GM23338 (cell line): ENCODE data around the gene KRT78. TPM values are rescaled to one million over a fixed set of nuclear protein-coding genes. Genes with fewer than 3 reads are reported as not detected.

ENCODE experiments used
- ATAC-seq: fragments of 200-7000 bp; cut with Tn5 transposase; 3 replicates; pipeline ENCODE4 v1.9.1; 2020
- DNase-seq: peaks from one replicate; pipeline ENCODE4 v3.0.0-alpha.2; 2015; ENCODE audit warnings: low spot score
- H2AFZ ChIP-seq: fragments of 200-600 bp; sonication (generic); 2 replicates; pipeline ENCODE4 v1.8.0; 2016; ENCODE audit warnings: antibody characterized with exemption, mild to moderate bottlenecking, moderate library complexity
- H3F3A ChIP-seq: fragments of 200-600 bp; sonication (generic); replicated peaks from 2 replicates; pipeline ENCODE4 v1.8.0; 2017; ENCODE audit warnings: antibody characterized with exemption, mixed run types, low read depth
- H3K27ac ChIP-seq: fragments of 200-600 bp; sonication (generic); 2 replicates; pipeline ENCODE4 v1.6.1; 2016; ENCODE audit warnings: low read depth
- H3K27me3 ChIP-seq: fragments of 200-600 bp; sonication (generic); 2 replicates; pipeline ENCODE4 v1.8.0; 2016; ENCODE audit warnings: mild to moderate bottlenecking, mixed run types, moderate library complexity; ENCODE audit not compliant: insufficient read depth
- H3K36me3 ChIP-seq: fragments of 200-600 bp; sonication (generic); 2 replicates; pipeline ENCODE4 v1.8.0; 2016; ENCODE audit warnings: mild to moderate bottlenecking; ENCODE audit not compliant: insufficient read depth
- H3K4me1 ChIP-seq: fragments of 200-600 bp; sonication (generic); 2 replicates; pipeline ENCODE4 v1.8.0; 2016; ENCODE audit warnings: mild to moderate bottlenecking, moderate library complexity; ENCODE audit not compliant: insufficient read depth
- H3K4me2 ChIP-seq: fragments of 200-600 bp; sonication (generic); 2 replicates; pipeline ENCODE4 v1.7.1; 2017; ENCODE audit warnings: mixed run types
- H3K4me3 ChIP-seq: fragments of 200-600 bp; sonication (generic); 2 replicates; pipeline ENCODE4 v1.6.1; 2016; ENCODE audit warnings: mixed run types
- H3K79me2 ChIP-seq: fragments of 200-600 bp; sonication (generic); replicated peaks from 2 replicates; pipeline ENCODE4 v1.8.0; 2017; ENCODE audit warnings: mild to moderate bottlenecking; ENCODE audit not compliant: insufficient read depth
- H3K9me2 ChIP-seq: fragments of 200-600 bp; sonication (generic); 2 replicates; pipeline ENCODE4 v1.8.0; 2017; ENCODE audit not compliant: insufficient read depth
- H4K20me1 ChIP-seq: fragments of 200-600 bp; sonication (generic); replicated peaks from 2 replicates; pipeline ENCODE4 v1.8.0; 2017; ENCODE audit warnings: mild to moderate bottlenecking; ENCODE audit not compliant: insufficient read depth
- H3K27ac Mint-ChIP-seq: 2 replicates; pipeline ENCODE4 v1.8.0; 2020; ENCODE audit warnings: inconsistent platforms, mild to moderate bottlenecking, moderate library complexity, mixed read lengths
- H3K27me3 Mint-ChIP-seq: 3 replicates; pipeline ENCODE4 v1.8.0; 2022; ENCODE audit warnings: low read depth, mild to moderate bottlenecking, moderate library complexity, mixed read lengths, inconsistent platforms; ENCODE audit not compliant: insufficient read depth, poor library complexity
- H3K36me3 Mint-ChIP-seq: 3 replicates; pipeline ENCODE4 v1.8.0; 2021; ENCODE audit warnings: low read depth, mild to moderate bottlenecking, inconsistent platforms, moderate library complexity, mixed read lengths
- H3K4me1 Mint-ChIP-seq: 3 replicates; pipeline ENCODE4 v1.8.0; 2020; ENCODE audit warnings: mild to moderate bottlenecking, inconsistent platforms, mixed read lengths
- H3K4me3 Mint-ChIP-seq: 3 replicates; pipeline ENCODE4 v1.8.0; 2021; ENCODE audit warnings: moderate library complexity, mild to moderate bottlenecking, inconsistent platforms, mixed read lengths
- H3K9me3 Mint-ChIP-seq: 3 replicates; pipeline ENCODE4 v1.8.0; 2020; ENCODE audit warnings: moderate library complexity, mild to moderate bottlenecking, inconsistent platforms, mixed read lengths
- CREB1 ChIP-seq: fragments of 250-450 bp; sonication (Bioruptor Pico); IDR thresholded peaks from 2 replicates; pipeline ENCODE4 v1.5.0; 2020; ENCODE audit warnings: low read depth, mild to moderate bottlenecking, moderate library complexity
- ETS1 ChIP-seq: IDR thresholded peaks from 2 replicates; pipeline ENCODE4 v1.6.1; 2016; ENCODE audit warnings: antibody characterized with exemption
- EZH2 ChIP-seq: fragments of 200-600 bp; sonication (generic); IDR thresholded peaks from one replicate; pipeline ENCODE4 v1.8.0; 2017; ENCODE audit warnings: antibody characterized with exemption, mild to moderate bottlenecking, low read depth; ENCODE audit not compliant: unreplicated experiment
- JUNB ChIP-seq: IDR thresholded peaks from one replicate; pipeline ENCODE4 v1.6.1; 2016; ENCODE audit warnings: antibody characterized with exemption; ENCODE audit not compliant: unreplicated experiment
- NANOG ChIP-seq: IDR thresholded peaks from 2 replicates; pipeline ENCODE4 v1.6.1; 2016; ENCODE audit warnings: antibody characterized with exemption, borderline replicate concordance
- STAT1 ChIP-seq: IDR thresholded peaks from one replicate; pipeline ENCODE4 v1.6.1; 2016; ENCODE audit warnings: antibody characterized with exemption; ENCODE audit not compliant: unreplicated experiment
- ZNF114 ChIP-seq: fragments of 250-450 bp; sonication (Bioruptor Pico); IDR thresholded peaks from 2 replicates; pipeline ENCODE4 v1.5.0; 2020; ENCODE audit warnings: mild to moderate bottlenecking, moderate library complexity
- ZNF331 ChIP-seq: fragments of 250-450 bp; sonication (Bioruptor Pico); IDR thresholded peaks from 2 replicates; pipeline ENCODE4 v1.5.0; 2020; ENCODE audit warnings: low read depth, mild to moderate bottlenecking, moderate library complexity
- polyA plus RNA-seq: library from polyadenylated mRNA; unstranded; fragments of >200 nt; fragmentation: Nextera tagmentation; extraction: Ambion mirVana; gene quantifications from 2 replicates; pipeline ENCODE4 v1.2.1, GENCODE V29; 2016
- total RNA-seq: library from RNA; depleted of rRNA; stranded (reverse); fragments of >200 nt; shearing (Covaris generic); gene quantifications from 2 replicates; pipeline ENCODE4 v1.2.3, GENCODE V29; 2014
- TF ChIP-seq, protein P1 (sequence below): IDR thresholded peaks from one replicate; pipeline ENCODE4 v1.6.1; 2018; ENCODE audit warnings: antibody characterized with exemption; ENCODE audit not compliant: unreplicated experiment

KRT78 gene
- total and polyA plus RNA-seq, 2 experiments from 2014 or later: not detected

DNA sequence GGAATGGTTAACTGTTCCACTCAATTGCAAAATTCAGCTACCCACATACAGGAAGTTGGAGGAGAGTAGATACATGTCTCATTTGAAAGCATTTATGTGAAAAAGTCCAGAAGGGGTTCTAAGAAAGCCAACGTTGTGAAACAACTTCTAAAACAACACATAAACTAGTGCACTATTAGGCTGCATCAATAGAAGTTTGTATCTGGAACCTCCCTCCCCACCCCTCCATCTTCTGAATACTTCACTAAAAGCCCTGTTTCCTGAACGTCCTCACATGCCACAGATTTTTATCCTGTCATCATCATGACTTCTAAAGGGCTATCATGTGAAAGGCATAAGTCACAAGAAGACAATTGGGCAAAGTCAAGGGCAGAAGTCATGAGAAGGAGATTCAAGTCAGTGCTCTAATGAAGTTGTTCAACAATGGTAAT is 20.2 kb downstream of the KRT78 start:
- peaks cover 2% of the 10 kb centered on the region for H3K27me3 Mint-ChIP-seq
- ATAC-seq: no peak
- H3K36me3 Mint-ChIP-seq: no peaks in the 10 kb centered on the region
- Histone ChIP-seq H3K4me3 (no peak overlapping the region), H3K4me1 (no peaks in the 10 kb centered on the region), H3K4me2 (no peak overlapping the region), H3K27me3 (no peaks in the 10 kb centered on the region), H3K9me2 (peaks cover 13% of the 10 kb centered on the region; the same call in 1 of the 2 replicates), H2AFZ (no peak overlapping the region), H3K27ac (no peak overlapping the region), H3K36me3 (no peaks in the 10 kb centered on the region), H3K79me2 (no peaks in the 10 kb centered on the region), H4K20me1 (no peaks in the 10 kb centered on the region), H3F3A (no peaks in the 10 kb centered on the region)
- no peaks in the 10 kb centered on the region; the same call in 1 of the 3 replicates for H3K9me3 Mint-ChIP-seq
- no peak overlapping the region for H3K4me3 Mint-ChIP-seq
- H3K4me1 Mint-ChIP-seq: no peaks in the 10 kb centered on the region; the same call in 1 of the 3 replicates
- no peak for DNase-seq
- TF ChIP-seq EZH2 (no peak), ZNF331 (CRISPR knock-in tag) (no peak), STAT1 (no peak), JUNB (no peak), CREB1 (CRISPR knock-in tag) (no peak), ETS1 (no peak), ZNF114 (no peak), NANOG (no peak)
- TF ChIP-seq, protein P1, sequence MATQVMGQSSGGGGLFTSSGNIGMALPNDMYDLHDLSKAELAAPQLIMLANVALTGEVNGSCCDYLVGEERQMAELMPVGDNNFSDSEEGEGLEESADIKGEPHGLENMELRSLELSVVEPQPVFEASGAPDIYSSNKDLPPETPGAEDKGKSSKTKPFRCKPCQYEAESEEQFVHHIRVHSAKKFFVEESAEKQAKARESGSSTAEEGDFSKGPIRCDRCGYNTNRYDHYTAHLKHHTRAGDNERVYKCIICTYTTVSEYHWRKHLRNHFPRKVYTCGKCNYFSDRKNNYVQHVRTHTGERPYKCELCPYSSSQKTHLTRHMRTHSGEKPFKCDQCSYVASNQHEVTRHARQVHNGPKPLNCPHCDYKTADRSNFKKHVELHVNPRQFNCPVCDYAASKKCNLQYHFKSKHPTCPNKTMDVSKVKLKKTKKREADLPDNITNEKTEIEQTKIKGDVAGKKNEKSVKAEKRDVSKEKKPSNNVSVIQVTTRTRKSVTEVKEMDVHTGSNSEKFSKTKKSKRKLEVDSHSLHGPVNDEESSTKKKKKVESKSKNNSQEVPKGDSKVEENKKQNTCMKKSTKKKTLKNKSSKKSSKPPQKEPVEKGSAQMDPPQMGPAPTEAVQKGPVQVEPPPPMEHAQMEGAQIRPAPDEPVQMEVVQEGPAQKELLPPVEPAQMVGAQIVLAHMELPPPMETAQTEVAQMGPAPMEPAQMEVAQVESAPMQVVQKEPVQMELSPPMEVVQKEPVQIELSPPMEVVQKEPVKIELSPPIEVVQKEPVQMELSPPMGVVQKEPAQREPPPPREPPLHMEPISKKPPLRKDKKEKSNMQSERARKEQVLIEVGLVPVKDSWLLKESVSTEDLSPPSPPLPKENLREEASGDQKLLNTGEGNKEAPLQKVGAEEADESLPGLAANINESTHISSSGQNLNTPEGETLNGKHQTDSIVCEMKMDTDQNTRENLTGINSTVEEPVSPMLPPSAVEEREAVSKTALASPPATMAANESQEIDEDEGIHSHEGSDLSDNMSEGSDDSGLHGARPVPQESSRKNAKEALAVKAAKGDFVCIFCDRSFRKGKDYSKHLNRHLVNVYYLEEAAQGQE: no peak
- H3K27ac Mint-ChIP-seq: no peak overlapping the region

DNA sequence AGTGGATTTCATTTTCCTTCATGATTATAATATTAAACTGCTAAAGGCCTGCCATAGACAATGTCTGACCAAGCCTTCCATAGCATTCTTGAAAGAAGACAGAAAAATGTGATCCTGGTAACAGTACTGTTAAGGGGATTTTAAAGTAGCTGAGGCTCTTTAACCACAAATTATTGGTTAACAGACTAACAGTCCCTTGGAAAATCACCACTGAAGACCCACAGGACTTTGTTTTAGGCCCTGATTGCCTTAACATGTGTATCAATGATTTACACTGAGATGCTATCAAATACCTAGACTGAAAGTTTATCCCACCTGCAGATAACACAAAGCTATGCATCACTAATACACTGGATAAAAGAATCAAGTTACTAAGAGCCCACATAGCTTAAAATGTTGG is 20.6 kb downstream of the KRT78 start:
- Mint-ChIP-seq H3K36me3 (no peaks in the 10 kb centered on the region), H3K27me3 (peaks cover 2% of the 10 kb centered on the region), H3K9me3 (no peaks in the 10 kb centered on the region; the same call in 1 of the 3 replicates), H3K4me1 (no peaks in the 10 kb centered on the region; the same call in 1 of the 3 replicates), H3K4me3 (no peak overlapping the region), H3K27ac (no peak overlapping the region)
- H3K4me1 ChIP-seq: no peaks in the 10 kb centered on the region
- peaks cover 13% of the 10 kb centered on the region; the same call in 1 of the 2 replicates for H3K9me2 ChIP-seq
- no peak overlapping the region for H2AFZ ChIP-seq
- H3K79me2 ChIP-seq: no peaks in the 10 kb centered on the region
- DNase-seq (no peak), ATAC-seq (no peak)
- no peaks in the 10 kb centered on the region for H3K36me3 ChIP-seq
- H3F3A ChIP-seq: no peaks in the 10 kb centered on the region
- H3K27me3 ChIP-seq: no peaks in the 10 kb centered on the region
- H4K20me1 ChIP-seq: no peaks in the 10 kb centered on the region
- H3K4me2 ChIP-seq: no peak overlapping the region
- no peak overlapping the region for H3K4me3 ChIP-seq
- no peak overlapping the region for H3K27ac ChIP-seq
- TF ChIP-seq EZH2 (no peak), ZNF114 (no peak)
